Fibroblast of mammary gland (primary cell): Measurements from ENCODE around the gene RTN4R.
A peak's percentile ranks its signal among the peaks of the same experiment; 100 is the strongest.

Experiments
- DNase-seq: peaks from one replicate; pipeline ENCODE4 v3.0.0-alpha.2; 2010; ENCODE audit warnings: low read depth
- H3K4me3 ChIP-seq: 2 replicates; pipeline ENCODE4 v1.5.1; 2011; ENCODE audit warnings: low read depth, mild to moderate bottlenecking, low read length, moderate library complexity; ENCODE audit not compliant: control insufficient read depth
- CTCF ChIP-seq: conservative IDR thresholded peaks from 2 replicates; pipeline ENCODE4 v1.5.1; 2011; ENCODE audit warnings: low read depth, low read length, inconsistent platforms; ENCODE audit not compliant: control insufficient read depth, insufficient read depth

Gene RTN4R

GRCh38 chr22:20205464-20205963 is 62.6 kb downstream of the RTN4R start:
- no peak for DNase-seq
- H3K4me3 ChIP-seq: no peak overlapping the region
- TF ChIP-seq CTCF: no peak

GRCh38 chr22:20204806-20205205 is 63.3 kb downstream of the RTN4R start:
- no peak for DNase-seq
- TF ChIP-seq CTCF: no peak
- H3K4me3 ChIP-seq: no peak overlapping the region

- no peak for DNase-seq
- no peak for TF ChIP-seq CTCF
- no peak overlapping the region for H3K4me3 ChIP-seq
Measured at GRCh38 chr22:20204311-20204710, 63.8 kb downstream of the RTN4R start.

- peak; percentile 5 for DNase-seq
- no peak for TF ChIP-seq CTCF
- H3K4me3 ChIP-seq: no peak overlapping the region
Measured at GRCh38 chr22:20203552-20204201, 64.4 kb downstream of the RTN4R start.

- DNase-seq: no peak
- TF ChIP-seq CTCF: no peak
- H3K4me3 ChIP-seq: no peak overlapping the region
Measured at GRCh38 chr22:20203142-20203551, 65.0 kb downstream of the RTN4R start.

GRCh38 chr22:20201837-20202392 is 66.2 kb downstream of the RTN4R start:
- no peak overlapping the region for H3K4me3 ChIP-seq
- no peak for DNase-seq
- no peak for TF ChIP-seq CTCF
